GM23248 (cell line): ENCODE data around the gene KRT222.

Source experiments
- EZH2 ChIP-seq: fragments of 200-600 bp; sonication (generic); IDR thresholded peaks from 2 replicates; pipeline ENCODE4 v1.6.1; 2018; ENCODE audit warnings: antibody characterized with exemption, mild to moderate bottlenecking; ENCODE audit not compliant: insufficient read depth, poor library complexity, severe bottlenecking
- EZH2phosphoT487 ChIP-seq: fragments of 200-600 bp; sonication (generic); IDR thresholded peaks from 2 replicates; pipeline ENCODE4 v1.6.1; 2018; ENCODE audit warnings: antibody characterized with exemption, moderate library complexity, mild to moderate bottlenecking, low read depth; ENCODE audit not compliant: insufficient read depth

- no peak for TF ChIP-seq EZH2
- TF ChIP-seq EZH2phosphoT487: no peak
Observed at GRCh38 chr17:40612599-40613244, 52.3 kb downstream of the KRT222 start.
